Measurements from ENCODE around the gene ADAMTSL1. TPM values are rescaled to one million over a fixed set of nuclear protein-coding genes. Genes with fewer than 3 reads are reported as not detected.

The ADAMTSL1 gene
- total and polyA plus RNA-seq, 2 donors (not counting 3 experiments of a cell fraction or from before 2014, with no cell fraction given): 15.0 to 18.4 TPM

DNA sequence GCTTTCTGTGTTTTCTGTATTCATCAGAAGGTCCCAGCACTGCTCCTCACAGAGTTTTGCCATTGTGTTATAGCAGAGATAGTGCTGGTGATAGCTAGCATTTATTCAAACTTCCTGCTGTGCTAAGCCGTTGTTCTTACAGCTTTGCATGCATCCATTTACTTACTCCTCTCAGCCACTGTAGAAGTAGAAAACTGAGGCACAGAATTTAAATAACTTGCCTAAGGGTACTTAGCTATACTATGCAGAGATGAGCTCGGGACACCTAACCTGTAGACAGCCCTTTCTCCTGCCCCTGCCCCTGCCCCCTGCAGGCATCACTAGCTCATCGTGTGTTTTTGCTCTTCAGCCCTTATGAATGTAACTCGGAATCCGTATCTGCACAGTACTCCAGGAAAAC lies 331.4 kb downstream of the ADAMTSL1 start:
- no peak for FAIRE-seq
- no TSS peak for BruUV-seq (replicated peaks)
- dilution Hi-C loops (cut with MboI; ENCODE audit: extremely low pct_ligation_motif_present, low sequenced_read_pairs): no loop called here

More for the DNA sequence above, 331.4 kb downstream of the ADAMTSL1 start:
- no peak for TF ChIP-seq POLR2A (IDR thresholded peaks at IDR 0.05; ENCODE audit: low read depth, low read length)
- TF ChIP-seq POLR2AphosphoS5 (IDR thresholded peaks at IDR 0.05; ENCODE audit: insufficient read depth, low read depth, low read length): no peak
- TF ChIP-seq GATA2 (IDR thresholded peaks at IDR 0.05; ENCODE audit: insufficient read depth, insufficient read length, low read depth, low read length): no peak
- no peak for TF ChIP-seq JUN (IDR thresholded peaks at IDR 0.05; ENCODE audit: borderline replicate concordance, insufficient read depth, insufficient read length, low read depth)
- TF ChIP-seq FOS (IDR thresholded peaks at IDR 0.05; ENCODE audit: borderline replicate concordance, insufficient read depth, low read length): no peak
- TF ChIP-seq MYC (IDR thresholded peaks at IDR 0.05; ENCODE audit: low read depth, low read length): no peak
- TF ChIP-seq EZH2 (IDR thresholded peaks at IDR 0.05; ENCODE audit: borderline replicate concordance, low read depth, low read length, severe bottlenecking): no peak
- TF ChIP-seq CTCF (IDR thresholded peaks at IDR 0.05; ENCODE audit: extremely low read depth in 1 of 2, insufficient read depth in 1 of 2, low read depth in 1 of 2, low read length in 2 of 2): no peak
- TF ChIP-seq, protein P1, sequence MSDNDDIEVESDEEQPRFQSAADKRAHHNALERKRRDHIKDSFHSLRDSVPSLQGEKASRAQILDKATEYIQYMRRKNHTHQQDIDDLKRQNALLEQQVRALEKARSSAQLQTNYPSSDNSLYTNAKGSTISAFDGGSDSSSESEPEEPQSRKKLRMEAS (IDR thresholded peaks at IDR 0.05; ENCODE audit: insufficient read depth, insufficient read length): no peak
- Histone ChIP-seq H3K9me3 (replicated peaks; ENCODE audit: control insufficient read depth, insufficient read depth, low read length) (no peaks in the 10 kb centered on the region), H3K9me1 (replicated peaks; ENCODE audit: control insufficient read depth, extremely low read depth, insufficient read depth, low read length) (no peaks in the 10 kb centered on the region), H2AFZ (ENCODE audit: low read depth, low read length) (no peak overlapping the region), H3K27me3 (ENCODE audit: control insufficient read depth in 2 of 2, insufficient read depth in 2 of 2, low read length in 2 of 2) (no peaks in the 10 kb centered on the region), H4K20me1 (replicated peaks; ENCODE audit: control insufficient read depth, extremely low read depth, insufficient read depth, low read length) (no peaks in the 10 kb centered on the region), H3K36me3 (ENCODE audit: control insufficient read depth in 2 of 2, extremely low read depth in 1 of 2, insufficient read depth in 2 of 2, low read length in 2 of 2) (no peaks in the 10 kb centered on the region), H3K4me1 (ENCODE audit: control insufficient read depth, extremely low read depth, insufficient read depth, low read length) (no peaks in the 10 kb centered on the region), H3K4me3 (replicated peaks in 1 of 3; ENCODE audit: insufficient read depth in 1 of 3, low read depth in 1 of 3, low read length in 3 of 3) (no peak overlapping the region), H3K4me2 (ENCODE audit: insufficient read depth, low read length) (no peak overlapping the region), H3K27ac (ENCODE audit: insufficient read depth, low read depth, low read length) (no peak overlapping the region), H3K79me2 (ENCODE audit: control insufficient read depth, insufficient read depth, low read length) (no peaks in the 10 kb centered on the region), H3K9ac (replicated peaks; ENCODE audit: extremely low read depth, insufficient read depth, low read length) (no peak overlapping the region)
- DNase-seq (ENCODE audit: low read depth, low spot score): no peak
- ChIA-PET CTCF (interaction anchor here (1.1 kb wide), 1 partner anchor 551 kb away, joined by 3 read pairs; no protein-coding TSS in a partner anchor), POLR2A (no interaction called here)
- intact Hi-C loops (cut with micrococcal nuclease): no loop called here
